Suprapubic skin (tissue), 4 donors: ENCODE measurements around the gene PRSS50. TPM values are rescaled to one million over a fixed set of nuclear protein-coding genes. Genes with fewer than 3 reads are reported as not detected.

Experiments
- DNase-seq, 2 donors: peaks; one replicate each; pipeline ENCODE4 v3.0.0-alpha.2; 2019; ENCODE audit warnings: low spot score in 2 of 2
- H3K27ac ChIP-seq: fragments of 200-600 bp; sonication (generic); one replicate; pipeline ENCODE4 v1.5.1; 2019
- H3K27me3 ChIP-seq: fragments of 200-600 bp; sonication (generic); one replicate; pipeline ENCODE4 v1.5.1; 2019
- H3K36me3 ChIP-seq: fragments of 200-600 bp; sonication (generic); one replicate; pipeline ENCODE4 v1.5.1; 2019
- H3K4me1 ChIP-seq: fragments of 200-600 bp; sonication (generic); one replicate; pipeline ENCODE4 v1.5.1; 2019
- H3K4me3 ChIP-seq: fragments of 200-600 bp; sonication (generic); one replicate; pipeline ENCODE4 v1.5.1; 2019; ENCODE audit warnings: mild to moderate bottlenecking
- H3K9me3 ChIP-seq: fragments of 200-600 bp; sonication (generic); one replicate; pipeline ENCODE4 v1.5.1; 2019
- CTCF ChIP-seq, 2 donors: fragments of 200-600 bp in 1 of 2; fragments of 450-650 bp in 1 of 2; sonication (generic) in 1 of 2; IDR thresholded peaks; one replicate each; pipeline ENCODE4 v1.5.1; 2016 to 2019; ENCODE audit warnings: antibody characterized with exemption in 2 of 2, mild to moderate bottlenecking in 1 of 2, moderate library complexity in 1 of 2
- EP300 ChIP-seq: sonication (generic); formaldehyde crosslinking; IDR thresholded peaks from one replicate; pipeline ENCODE4 v1.6.1; 2017; ENCODE audit warnings: antibody characterized with exemption
- POLR2A ChIP-seq, 2 donors: fragments of 450-650 bp; IDR thresholded peaks; one replicate each; pipeline ENCODE4 v1.6.1; 2017; ENCODE audit warnings: antibody characterized with exemption in 2 of 2, mild to moderate bottlenecking in 2 of 2, moderate library complexity in 2 of 2
- POLR2AphosphoS5 ChIP-seq, 3 donors: sonication (generic); formaldehyde crosslinking; IDR thresholded peaks; one replicate each; pipeline ENCODE4 v1.6.1; 2017; ENCODE audit warnings: antibody characterized with exemption in 3 of 3
- WGBS: methylation state at CpG from one replicate; pipeline ENCODE4 v1.1.5; 2018; 5-methylcytosine and 5-hydroxymethylcytosine counted together
- total RNA-seq, 4 donors: library from RNA; depleted of rRNA; stranded (reverse); fragments of >200 nt; gene quantifications; one replicate each; pipeline ENCODE4 v1.1.0, GENCODE V29; 2016

PRSS50 gene
- total RNA-seq, 4 donors from 2014 or later: not detected

GRCh38 chr3:46672349-46672695, 45.3 kb downstream of the PRSS50 start:
- DNase-seq: peak in 1 of 2 donors; percentile 58
- Histone ChIP-seq H3K4me3 (no peak overlapping the region), H3K27me3 (no peaks in the 10 kb centered on the region), H3K36me3 (peaks cover 44% of the 10 kb centered on the region), H3K27ac (no peak overlapping the region), H3K4me1 (no peaks in the 10 kb centered on the region), H3K9me3 (no peaks in the 10 kb centered on the region)
- WGBS: 78% methylated on average over 6 of the region's 6 CpGs
- no peak for TF ChIP-seq CTCF (IDR thresholded peaks at IDR 0.05)
- no peak for TF ChIP-seq POLR2AphosphoS5 (IDR thresholded peaks at IDR 0.05)
- TF ChIP-seq POLR2A (IDR thresholded peaks at IDR 0.05): no peak
- no peak for TF ChIP-seq EP300

GRCh38 chr3:46671541-46672348, 45.9 kb downstream of the PRSS50 start:
- no peaks in the 10 kb centered on the region for H3K9me3 ChIP-seq
- H3K4me1 ChIP-seq: no peaks in the 10 kb centered on the region
- TF ChIP-seq CTCF (IDR thresholded peaks at IDR 0.05) (no peak), POLR2A (IDR thresholded peaks at IDR 0.05) (no peak), EP300 (no peak), POLR2AphosphoS5 (IDR thresholded peaks at IDR 0.05) (no peak)
- WGBS: 92% methylated on average over 20 of the region's 25 CpGs
- H3K27me3 ChIP-seq: no peaks in the 10 kb centered on the region
- peak; percentile 54 to 74 for DNase-seq
- H3K36me3 ChIP-seq: peaks cover 43% of the 10 kb centered on the region
- no peak overlapping the region for H3K27ac ChIP-seq
- no peak overlapping the region for H3K4me3 ChIP-seq

- Histone ChIP-seq H3K27me3 (no peaks in the 10 kb centered on the region), H3K27ac (no peak overlapping the region), H3K4me3 (no peak overlapping the region), H3K36me3 (peaks cover 36% of the 10 kb centered on the region), H3K4me1 (peaks cover 4% of the 10 kb centered on the region), H3K9me3 (no peaks in the 10 kb centered on the region)
- WGBS: 100% methylated on average over 1 of the region's 4 CpGs
- no peak for TF ChIP-seq POLR2A (IDR thresholded peaks at IDR 0.05)
- TF ChIP-seq EP300: no peak
- no peak for TF ChIP-seq CTCF (IDR thresholded peaks at IDR 0.05)
- no peak for TF ChIP-seq POLR2AphosphoS5 (IDR thresholded peaks at IDR 0.05)
- DNase-seq: peak; percentile 52 to 58
These were observed 46.7 kb downstream of the PRSS50 start for GRCh38 chr3:46670891-46671427.

- Histone ChIP-seq H3K27me3 (no peaks in the 10 kb centered on the region), H3K4me1 (peaks cover 4% of the 10 kb centered on the region), H3K9me3 (no peaks in the 10 kb centered on the region), H3K27ac (no peak overlapping the region), H3K4me3 (no peak overlapping the region), H3K36me3 (peaks cover 33% of the 10 kb centered on the region)
- 80% methylated on average over 9 of the region's 17 CpGs for WGBS
- no peak for TF ChIP-seq POLR2AphosphoS5 (IDR thresholded peaks at IDR 0.05)
- no peak for TF ChIP-seq EP300
- TF ChIP-seq CTCF (IDR thresholded peaks at IDR 0.05): no peak
- no peak for TF ChIP-seq POLR2A (IDR thresholded peaks at IDR 0.05)
- DNase-seq: peak; percentile 47 to 54
These were observed 47.4 kb downstream of the PRSS50 start for GRCh38 chr3:46670000-46670890.
